NCI-H748 (cell line): ENCODE results near the gene RRAS2.
A peak's percentile ranks its signal among the peaks of the same experiment; 100 is the strongest.
"Not testable (repeated sequence)": the region's sequence is repeated elsewhere in the genome, so short reads cannot be mapped to it uniquely, and the experiment has no call there.

ENCODE experiments used
- DNase-seq: peaks from one replicate; lab custom pipeline; 2025; ENCODE audit not compliant: unreplicated experiment; lab: John Stamatoyannopoulos, UW

The RRAS2 gene

DNA sequence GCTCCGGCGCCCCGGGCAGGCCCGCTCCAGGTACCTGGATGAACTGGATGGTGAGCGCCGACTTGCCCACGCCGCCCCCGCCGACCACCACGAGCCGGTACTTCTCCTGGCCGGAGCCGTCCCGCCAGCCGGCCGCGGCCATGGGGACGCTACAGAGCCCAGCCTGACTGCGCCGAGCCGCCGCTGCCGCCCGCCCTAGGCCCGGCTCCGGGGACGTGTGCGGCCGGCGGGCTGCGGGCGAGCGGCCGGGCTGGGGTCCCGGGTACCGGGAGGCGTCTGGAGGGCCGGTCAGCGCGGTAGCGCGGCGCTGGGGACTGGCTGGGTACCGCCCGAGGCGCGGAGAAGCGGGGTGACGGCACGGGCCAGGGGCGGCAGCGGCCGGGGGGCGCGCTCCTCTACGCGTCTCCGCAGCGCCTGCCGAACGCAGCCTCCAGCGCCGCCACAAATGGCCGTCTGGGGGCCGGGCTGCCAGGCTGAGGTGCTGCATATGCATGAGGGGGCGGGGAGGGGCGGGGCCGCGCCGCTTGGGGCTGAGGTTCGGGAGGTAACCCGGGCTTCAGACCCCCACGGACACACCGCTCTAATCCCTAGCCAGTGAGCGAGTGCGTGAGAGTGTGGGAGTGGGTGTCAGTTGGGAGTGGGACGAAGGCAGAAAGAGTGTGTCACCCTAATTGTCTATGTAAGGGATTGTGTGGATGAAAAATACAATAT lies at the start of gene RRAS2:
TSS of gene RRAS2 (minus strand) at position 455 of the 711 bp plus-strand sequence. CDS start at position 142, 313 bp downstream.
- DNase-seq = peak; percentile 84

DNA sequence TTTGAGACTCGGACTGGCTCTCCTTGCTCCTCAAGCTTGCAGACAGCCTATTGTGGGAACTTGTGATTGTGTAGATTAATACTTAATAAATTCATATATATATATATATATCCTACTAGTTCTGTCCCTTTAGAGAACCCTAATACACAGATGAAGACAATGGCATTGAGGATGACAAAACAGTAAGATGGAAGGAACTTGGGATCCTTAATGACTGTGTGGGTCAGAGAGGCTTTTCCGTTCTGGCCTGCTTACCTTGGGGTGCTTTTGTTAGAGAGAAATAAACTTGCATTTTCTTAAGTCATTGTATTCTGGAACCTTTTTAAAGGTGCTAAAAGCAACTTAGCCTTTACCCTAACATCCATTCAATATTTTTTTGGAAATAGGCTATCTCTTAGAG lies 49.6 kb upstream of the RRAS2 start:
- no peak for DNase-seq

DNA sequence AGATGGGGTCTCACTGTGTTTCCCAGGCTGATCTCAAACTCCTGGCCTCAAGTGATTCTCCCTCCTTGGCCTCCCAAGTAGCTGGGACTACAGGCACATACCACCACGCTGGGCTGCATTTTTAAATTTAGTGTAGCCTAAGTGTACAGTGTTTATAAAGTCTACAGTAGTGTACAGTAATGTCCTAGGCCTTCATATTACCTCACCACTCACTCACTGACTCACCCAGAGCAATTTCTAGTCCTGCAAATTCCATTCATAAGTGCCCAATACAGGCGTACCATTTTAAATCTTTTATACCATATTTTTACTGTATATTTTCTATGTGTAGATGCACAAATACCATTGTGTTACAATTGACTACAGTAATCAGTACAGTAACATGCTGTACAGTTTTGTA lies 47.1 kb upstream of the RRAS2 start:
- DNase-seq = not testable (repeated sequence)

DNA sequence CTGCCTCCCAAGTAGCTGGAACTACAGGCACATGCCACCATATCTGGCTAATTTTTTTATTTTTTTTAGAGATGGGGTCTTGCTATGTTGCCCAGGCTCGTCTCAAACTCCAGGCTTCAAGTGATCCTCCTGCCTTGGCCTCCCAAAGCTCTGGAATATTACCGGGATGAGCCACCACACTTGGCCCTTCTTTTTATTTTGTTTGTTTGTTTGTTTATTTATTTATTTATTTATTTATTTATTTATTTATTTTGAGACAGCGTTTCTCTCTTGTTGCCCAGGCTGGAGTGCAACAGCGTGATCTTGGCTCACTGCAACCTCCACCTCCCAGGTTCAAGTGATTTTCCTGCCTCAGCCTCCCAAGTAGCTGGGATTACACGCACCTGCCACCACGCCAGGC lies 44.5 kb upstream of the RRAS2 start:
- not testable (repeated sequence) for DNase-seq

DNA sequence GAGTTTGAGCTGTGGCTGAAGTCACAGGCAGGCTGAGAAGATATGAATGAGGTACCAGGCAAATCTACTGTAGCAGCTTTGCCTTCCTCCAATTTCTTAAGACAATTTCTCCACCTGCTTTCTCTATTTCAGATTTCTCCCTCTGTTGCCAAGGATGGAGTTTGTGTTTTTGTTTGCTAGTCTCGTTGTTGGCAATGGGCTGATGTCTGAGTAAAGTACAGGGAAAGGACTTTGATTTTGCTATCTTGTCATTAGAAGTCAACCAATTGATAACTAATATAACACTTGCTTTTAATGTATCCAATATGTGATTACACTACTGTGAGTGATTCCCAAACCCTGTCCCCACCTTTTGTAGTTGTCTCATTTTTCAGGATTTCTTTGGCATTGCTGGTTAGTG lies 40.1 kb upstream of the RRAS2 start:
- no peak for DNase-seq

DNA sequence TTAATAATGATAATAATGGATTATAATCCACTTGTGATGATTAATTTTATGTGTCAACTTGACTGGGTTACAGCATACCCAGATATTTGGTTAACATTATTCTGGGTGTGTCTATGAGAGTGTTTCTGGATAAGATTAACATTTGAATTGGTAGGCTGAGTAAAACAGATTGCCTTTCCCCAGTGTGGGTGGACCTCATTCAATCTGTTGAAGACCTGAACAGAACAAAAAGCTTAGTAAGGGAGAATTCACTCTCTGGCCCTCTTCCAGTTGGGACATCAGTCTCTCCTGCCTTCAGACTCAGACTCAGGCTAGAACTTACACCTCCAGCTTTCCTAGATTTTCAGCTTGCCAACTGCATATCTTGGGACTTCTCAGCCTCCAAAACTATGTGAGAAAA lies 37.3 kb upstream of the RRAS2 start:
- DNase-seq = no peak

DNA sequence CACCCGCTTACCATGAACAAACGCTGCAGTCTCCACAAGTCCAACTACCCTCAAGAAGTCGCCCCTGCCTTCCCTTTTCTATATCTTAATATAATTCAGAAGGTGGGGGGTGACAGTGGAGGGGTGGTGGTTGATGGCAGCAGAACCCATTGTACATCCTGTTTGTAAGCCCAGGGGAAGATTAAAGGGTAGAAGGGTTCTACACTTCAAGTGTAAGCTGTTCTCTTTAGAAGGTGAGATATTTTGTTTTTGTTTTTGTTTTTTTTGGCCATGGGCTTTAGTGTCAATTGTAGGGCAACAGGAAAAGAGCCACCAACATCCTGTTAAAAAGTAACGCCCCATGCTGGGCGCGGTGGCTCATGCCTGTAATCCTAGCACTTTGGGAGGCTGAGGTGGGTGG lies 34.9 kb upstream of the RRAS2 start:
- DNase-seq = no peak

DNA sequence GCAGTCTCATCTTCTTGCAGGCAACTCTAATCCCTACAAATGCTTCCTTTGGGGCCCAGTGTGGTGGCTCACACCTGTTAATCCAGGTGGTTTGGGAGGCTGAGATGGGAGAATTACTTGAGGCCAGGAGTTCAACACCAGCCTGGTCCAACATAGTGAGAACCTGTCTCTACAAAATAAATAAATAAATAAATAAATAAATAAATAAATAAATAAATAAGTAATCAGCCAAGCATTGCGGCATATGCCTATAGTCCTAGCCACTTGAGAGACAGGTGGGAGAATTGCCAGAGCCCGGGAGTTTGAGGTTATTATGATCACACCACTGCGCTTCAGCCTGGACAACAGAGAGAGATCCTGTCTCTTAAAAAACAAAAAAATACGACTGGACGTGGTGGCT lies 34.1 kb upstream of the RRAS2 start:
- no peak for DNase-seq

DNA sequence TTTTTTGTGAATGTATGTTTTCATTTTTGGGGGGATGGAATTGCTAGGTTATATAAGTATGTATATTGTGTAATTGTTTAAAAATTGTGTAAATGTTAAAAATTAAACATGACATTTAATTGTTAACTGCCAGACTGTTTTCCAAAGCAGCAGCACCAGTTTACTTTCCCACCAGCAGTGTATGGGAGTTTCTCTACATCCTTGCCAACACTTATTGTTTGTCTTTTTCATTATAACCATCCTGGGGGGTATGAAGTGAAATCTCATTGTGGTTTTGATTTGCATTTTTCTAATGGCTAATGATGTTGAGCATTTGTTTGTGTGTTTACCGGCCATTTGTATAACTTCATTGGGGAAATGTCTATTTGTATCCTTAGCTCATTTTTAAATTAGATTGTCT lies 31.7 kb upstream of the RRAS2 start:
- no peak for DNase-seq

DNA sequence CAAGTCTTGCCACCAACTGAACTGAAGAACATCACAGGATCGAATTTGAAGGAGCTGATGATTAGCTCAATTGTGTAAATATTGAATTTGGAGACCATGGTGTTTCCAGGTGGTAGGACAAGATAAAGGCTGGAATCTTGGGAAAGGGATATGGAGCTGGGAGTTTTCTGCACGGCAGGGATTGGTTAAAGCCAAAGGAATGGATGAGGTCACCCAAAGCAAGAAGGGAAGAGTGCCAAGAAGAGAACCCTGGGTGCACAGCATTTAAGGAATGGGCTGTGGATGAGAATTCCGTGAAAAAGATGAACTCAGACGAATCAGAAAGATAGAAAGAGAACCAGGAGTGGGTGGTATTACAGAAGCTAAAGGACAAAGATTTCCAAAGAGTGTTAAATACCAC lies 29.4 kb upstream of the RRAS2 start:
- no peak for DNase-seq

DNA sequence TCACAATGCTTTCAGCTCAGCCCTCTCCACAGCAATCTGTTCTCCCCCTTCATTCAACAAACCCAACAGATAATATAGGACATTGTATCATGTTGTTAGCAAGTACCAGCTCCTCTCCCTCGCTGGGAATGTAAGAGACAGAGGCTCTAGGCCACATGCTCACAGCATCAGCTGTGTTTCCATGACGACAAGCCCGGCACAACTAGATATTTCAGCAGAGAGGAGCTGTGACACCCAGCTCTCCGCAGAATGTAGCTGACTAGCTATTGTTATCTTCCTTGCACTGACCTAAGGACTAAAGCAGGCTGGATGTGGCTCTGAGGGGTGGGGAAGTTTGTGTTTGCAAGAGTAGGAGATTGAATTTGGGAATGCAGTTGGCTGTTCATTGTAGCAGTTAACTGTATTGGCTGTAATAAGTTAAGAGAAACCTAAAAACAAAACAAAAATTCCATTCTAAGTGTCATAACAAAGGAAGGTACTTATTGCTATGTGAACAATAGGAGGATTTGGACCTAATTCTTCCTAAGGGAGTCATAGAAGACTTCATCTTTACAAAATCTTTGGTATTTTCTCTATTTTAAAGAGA lies 28.0 kb upstream of the RRAS2 start:
- DNase-seq = peak; percentile 72

DNA sequence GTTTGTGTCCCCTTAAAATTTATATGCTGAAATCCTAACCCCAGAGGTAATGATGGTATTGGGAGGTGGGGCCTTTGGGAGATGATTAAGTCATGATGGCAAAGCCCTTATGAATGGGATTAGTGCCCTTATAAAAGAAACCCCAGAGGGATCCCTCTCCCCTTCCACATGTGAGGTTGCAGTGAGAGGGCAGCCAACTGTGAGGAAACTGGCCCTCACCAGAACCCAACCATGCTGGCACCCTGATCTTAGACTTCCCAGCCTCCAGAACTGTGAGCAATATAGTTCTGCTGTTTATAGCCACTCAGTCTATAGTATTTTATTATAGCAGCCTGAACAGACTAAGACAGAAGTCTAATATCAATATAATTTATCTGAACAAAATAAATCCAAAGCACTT lies 27.1 kb upstream of the RRAS2 start:
- no peak for DNase-seq

DNA sequence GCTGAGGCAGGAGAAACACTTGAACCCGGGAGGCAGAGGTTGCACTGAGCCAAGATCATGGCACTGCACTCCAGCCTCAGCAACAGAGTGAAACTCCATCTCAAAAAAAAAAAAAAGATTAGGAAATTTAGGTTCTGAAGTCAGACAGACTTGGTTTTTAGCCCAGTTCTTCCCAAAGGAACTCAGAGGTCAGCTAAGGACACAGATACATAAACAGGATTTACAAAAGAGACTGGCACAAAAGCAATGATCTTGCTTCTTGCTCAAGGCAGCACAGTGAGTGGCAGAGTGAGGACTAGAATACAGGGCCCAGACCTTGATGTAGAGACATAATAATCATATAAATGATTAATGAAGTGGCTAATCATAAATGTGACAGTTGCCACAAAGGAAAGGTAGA lies 25.4 kb upstream of the RRAS2 start:
- no peak for DNase-seq

DNA sequence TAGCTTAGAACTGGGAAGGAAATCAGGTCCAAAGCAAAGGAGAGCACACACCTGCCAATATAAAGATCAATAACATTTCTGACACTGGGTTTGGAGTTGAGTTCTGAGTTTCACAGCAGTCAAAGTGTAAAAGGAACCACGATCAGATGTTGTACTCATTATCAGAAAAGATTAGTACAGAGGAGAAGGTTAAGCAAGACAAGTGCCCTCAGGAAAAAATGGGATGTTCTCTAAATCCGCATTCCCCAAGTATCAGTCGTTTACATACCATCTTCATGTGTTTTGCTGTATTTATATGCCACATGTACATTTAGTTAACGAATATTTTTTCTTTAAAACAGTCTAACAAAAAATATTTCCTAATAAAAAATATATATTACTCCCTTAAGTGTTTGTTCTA lies 23.0 kb upstream of the RRAS2 start:
- no peak for DNase-seq

DNA sequence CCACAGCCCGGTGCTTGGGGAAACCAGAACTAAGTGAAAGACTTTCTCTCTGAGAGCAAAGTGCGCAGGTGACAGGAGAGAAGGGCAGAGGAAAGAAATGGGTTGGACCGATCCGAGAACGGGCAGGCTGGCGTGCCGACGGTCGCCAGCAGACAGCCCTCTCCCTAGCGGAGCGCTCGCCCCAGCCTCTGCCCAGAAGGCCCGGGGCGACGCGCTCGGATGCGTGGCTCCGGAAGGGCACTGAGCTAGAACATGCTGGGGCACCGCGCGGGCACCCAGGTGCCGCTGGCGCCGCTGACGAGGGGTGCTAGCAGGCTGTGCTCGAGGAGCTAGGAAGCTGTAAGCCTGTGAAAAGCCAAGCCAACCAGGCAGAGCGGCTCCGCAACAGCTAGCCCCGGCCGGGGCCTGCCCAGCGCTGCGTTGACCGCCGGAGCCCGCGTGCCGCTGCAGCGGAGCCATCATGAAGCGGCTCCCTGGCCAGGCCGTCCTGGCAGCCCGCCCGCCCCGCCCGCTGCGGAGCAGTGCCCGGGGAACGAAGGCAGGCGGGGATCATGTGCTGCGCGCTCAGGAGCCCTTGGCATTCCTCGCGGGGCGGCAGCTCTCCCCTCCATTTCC lies 22.1 kb upstream of the RRAS2 start:
- peak; percentile 68 for DNase-seq

DNA sequence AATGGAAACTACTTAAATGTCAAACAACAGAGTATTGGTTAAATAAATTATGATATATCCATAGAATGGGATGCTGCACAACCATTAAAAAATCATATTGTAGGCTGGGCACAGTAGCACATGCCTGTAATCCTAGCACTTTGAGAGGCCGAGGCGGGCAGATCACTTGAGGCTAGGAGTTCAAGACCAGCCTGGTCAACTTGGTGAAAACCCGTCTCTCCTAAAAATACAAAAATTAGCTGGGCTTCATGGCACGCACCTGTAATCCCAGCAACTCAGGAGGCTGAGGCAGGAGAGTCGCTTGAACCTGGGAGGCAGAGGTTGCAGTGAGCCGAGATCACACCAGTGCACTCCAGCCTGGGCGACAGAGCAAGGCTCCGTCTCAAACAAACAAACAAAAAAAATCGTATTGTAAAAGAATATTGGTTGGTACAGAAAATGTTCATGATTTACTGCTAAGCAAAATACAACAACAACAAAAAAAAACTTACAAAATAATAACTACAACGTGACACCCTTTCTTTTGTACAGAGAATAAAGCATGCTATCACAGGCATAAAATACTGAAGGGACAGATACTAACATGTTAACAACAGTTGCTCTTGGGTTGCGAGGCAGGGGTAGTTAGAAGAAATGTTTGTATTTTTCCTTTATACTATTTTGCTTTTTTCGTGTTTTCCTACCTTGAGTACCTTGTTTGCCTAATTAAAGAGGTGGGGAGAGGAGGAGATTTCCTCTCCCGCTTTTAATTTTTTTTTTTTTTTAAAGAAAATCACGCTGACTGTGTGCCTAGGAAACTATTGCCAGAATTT lies 21.3 kb upstream of the RRAS2 start:
- no peak for DNase-seq

DNA sequence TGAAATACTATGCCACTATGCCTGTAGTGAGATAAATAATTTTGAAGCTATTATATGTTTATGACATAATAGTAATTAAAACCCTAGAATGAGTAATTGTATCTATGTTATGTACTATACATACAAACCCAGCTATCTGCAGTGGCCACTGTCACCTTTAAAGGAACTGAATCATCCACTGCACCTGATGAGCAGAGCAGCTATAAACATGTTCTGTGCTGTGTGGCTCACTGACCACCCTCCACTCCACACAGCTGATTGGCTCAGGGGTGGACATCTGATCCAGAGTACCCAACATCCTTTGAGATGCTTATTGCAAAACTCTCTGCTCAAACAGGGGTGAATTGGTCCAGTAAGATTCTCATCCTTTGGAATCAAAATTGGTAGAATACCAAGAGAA lies 19.2 kb upstream of the RRAS2 start:
- DNase-seq = no peak

DNA sequence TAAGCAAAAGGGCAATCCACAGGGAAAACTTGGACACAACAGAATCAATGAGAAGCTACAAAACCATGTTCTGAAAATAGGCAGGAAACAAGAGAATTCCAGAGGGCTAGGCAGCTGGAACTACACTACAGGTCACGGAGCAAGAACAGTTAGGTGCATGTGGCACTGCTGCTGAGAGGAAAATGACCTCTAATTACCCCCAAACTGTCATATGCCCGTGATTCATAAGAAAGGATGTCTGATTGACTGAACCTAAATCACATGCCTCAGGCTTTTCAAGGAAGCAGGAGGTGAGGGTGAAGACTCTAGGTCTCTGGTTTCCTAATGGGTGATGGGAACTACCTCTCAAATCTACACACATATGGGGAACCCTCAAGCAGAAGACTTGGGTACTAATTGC lies 17.9 kb upstream of the RRAS2 start:
- DNase-seq = no peak

DNA sequence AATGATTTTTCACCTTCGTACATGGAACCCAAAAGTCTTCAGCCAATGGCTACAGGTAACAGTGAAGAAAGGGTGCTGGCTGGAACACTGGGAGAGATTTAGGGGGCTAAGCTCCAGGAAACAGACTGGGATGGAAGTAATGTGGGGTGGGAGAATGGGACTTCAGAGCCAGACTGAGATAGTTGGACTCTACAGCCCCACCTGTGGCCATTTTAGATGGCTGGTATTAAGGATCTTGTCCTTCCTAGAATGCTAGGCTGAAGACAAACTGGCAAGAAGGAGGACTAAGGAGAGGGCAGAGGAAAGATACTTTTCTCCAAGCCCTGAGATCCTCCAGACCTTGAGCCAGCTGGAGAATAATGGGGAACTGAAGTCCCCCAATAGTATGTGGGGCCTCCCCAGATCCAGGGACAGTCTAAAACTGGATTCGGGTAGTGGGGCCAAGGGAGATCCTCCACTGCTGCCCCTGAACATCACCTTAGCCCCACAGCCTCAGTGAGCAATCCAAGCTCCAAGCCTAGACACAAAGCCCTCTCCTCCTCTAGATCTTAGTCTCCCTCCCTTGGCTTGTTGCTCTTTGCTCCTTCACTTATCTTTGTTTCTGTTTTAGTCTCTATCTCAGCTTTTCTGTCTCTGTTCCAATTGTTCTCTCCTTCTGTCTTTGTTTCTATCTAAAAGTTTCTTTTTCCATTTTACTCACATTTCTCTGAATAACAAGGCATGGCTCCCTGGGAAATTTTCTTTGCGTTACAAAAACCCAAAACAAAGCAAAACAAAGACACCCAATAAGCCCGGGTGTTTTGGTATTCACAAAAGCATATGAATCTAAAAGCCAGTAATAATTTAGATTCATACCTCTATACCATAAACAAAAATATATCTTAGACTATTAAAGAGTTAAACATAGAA lies 16.2 kb upstream of the RRAS2 start:
- no peak for DNase-seq

DNA sequence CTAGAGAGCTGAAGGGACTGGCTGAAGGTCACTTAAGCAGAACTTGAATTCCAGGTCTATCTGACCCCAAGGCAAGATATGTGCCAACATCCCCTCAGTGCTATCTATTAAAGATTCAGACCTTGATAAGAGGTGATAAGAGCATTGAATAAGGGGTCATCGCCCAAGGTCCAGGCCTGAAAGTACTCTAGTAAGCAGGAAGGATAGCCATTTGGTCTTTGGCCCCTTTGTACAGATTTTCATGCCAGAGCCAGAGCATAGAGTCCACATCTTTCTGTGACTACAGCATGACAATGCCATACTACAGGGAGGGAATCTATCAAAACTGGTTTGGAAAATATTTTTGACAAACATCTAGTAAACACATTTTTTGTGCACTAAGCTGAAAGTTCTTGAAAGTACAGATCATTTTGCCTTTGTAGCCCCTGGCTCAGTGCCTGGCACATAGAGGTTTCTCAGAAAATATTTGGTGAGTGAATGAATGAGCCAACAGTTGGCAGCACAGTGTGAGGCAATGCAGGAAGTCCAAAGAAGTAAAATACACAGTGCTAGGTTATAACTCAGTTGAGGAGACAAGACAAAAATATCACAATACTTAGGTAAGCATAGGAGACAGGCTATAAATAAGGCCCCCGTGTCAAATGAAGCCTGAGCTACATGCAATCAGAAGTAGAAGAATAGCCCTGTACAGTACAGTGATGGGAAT lies 15.1 kb upstream of the RRAS2 start:
- no peak for DNase-seq
